Measurements from ENCODE around the gene RASSF5. TPM values are rescaled to one million over a fixed set of nuclear protein-coding genes. Genes with fewer than 3 reads are reported as not detected.

Gene RASSF5
- total RNA-seq, 1 donor from 2014 or later: 116 TPM

DNA sequence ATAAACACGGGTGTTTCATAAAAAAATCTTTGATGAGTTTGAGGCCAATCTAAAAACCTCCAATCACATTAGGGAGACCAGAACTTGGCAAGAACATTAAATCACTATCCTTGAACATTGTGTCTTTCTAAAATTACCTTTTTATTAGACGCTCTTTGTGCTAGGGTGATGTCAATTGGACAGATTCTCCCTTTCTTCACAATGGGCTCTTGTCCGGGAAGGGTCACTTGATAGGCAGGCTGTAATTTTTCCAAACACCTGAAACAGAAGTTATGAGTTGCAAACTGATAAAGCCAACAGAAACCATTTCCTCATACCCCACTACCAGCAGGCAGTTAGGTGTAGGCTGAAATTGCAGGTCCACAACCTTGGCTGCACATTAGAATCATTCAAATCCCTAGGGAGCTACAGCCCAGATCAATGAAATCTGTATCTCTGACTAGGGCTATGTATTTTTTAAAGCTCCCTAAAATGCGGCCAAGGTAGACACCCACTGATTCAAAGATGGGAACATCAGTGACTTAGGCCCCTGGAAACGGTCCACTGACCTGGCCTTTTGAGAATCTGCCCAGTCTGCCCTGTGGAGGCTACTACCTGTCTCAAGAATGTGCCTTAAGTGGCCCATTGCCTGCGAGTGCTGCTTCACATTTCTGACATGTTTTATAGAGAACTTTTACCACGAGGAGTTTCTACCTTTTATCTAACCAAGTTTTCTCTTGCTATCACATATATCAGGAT, 88.4 kb downstream of the RASSF5 start:
- peaks cover 86% of the 10 kb centered on the region for H3K36me3 Mint-ChIP-seq (ENCODE audit: low read depth)
- POLR2A ChIA-PET: no interaction called here
- no peak overlapping the region for H3K4me3 Mint-ChIP-seq

DNA sequence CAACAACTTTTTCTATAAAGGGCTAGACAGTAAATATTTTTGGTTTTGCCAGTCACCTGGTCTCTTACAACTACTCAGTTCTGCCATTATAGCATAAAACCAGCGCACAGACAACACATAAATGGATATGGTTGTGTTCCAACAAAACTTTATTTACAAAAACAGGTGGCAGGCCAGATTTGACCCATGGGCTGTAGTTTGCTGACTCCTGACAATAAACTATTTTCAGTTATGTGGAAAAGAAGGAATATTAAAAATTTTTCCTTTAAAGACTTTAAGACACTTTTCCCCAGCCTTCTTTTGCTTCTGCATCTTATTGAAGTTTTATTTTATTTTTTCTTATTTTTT, 89.0 kb downstream of the RASSF5 start:
- ChIA-PET CTCF (interaction anchor here (1.4 kb wide), 1 partner anchor 13 kb away, joined by 3 read pairs; no protein-coding TSS in a partner anchor), POLR2A (no interaction called here)
- TF ChIP-seq, protein P1, sequence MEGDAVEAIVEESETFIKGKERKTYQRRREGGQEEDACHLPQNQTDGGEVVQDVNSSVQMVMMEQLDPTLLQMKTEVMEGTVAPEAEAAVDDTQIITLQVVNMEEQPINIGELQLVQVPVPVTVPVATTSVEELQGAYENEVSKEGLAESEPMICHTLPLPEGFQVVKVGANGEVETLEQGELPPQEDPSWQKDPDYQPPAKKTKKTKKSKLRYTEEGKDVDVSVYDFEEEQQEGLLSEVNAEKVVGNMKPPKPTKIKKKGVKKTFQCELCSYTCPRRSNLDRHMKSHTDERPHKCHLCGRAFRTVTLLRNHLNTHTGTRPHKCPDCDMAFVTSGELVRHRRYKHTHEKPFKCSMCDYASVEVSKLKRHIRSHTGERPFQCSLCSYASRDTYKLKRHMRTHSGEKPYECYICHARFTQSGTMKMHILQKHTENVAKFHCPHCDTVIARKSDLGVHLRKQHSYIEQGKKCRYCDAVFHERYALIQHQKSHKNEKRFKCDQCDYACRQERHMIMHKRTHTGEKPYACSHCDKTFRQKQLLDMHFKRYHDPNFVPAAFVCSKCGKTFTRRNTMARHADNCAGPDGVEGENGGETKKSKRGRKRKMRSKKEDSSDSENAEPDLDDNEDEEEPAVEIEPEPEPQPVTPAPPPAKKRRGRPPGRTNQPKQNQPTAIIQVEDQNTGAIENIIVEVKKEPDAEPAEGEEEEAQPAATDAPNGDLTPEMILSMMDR (IDR thresholded peaks at IDR 0.05): no peak
- H3K9me3 Mint-ChIP-seq: no peaks in the 10 kb centered on the region
- no peaks in the 10 kb centered on the region for H3K4me1 Mint-ChIP-seq
- ATAC-seq (ENCODE audit: low read depth): no peak
- no peak for DNase-seq
- H3K27ac Mint-ChIP-seq: no peak overlapping the region
- no peak overlapping the region for H3K4me3 Mint-ChIP-seq
- H3K36me3 Mint-ChIP-seq (ENCODE audit: low read depth): peaks cover 86% of the 10 kb centered on the region
- H3K27me3 Mint-ChIP-seq: no peaks in the 10 kb centered on the region
- intact Hi-C loops (cut with micrococcal nuclease): no loop called here

More for the DNA sequence above, 88.4 kb downstream of the RASSF5 start:
- H3K4me1 Mint-ChIP-seq: no peaks in the 10 kb centered on the region
- H3K27me3 Mint-ChIP-seq: no peaks in the 10 kb centered on the region
- no peaks in the 10 kb centered on the region for H3K9me3 Mint-ChIP-seq
- ATAC-seq (ENCODE audit: low read depth): no peak
- no peak overlapping the region for H3K27ac Mint-ChIP-seq
- DNase-seq: no peak
- CTCF ChIA-PET: interaction anchor here (1.4 kb wide), 1 partner anchor 12 kb away, joined by 3 read pairs; no protein-coding TSS in a partner anchor
- intact Hi-C loops (cut with micrococcal nuclease): no loop called here
- TF ChIP-seq, protein P1 (IDR thresholded peaks at IDR 0.05): no peak

DNA sequence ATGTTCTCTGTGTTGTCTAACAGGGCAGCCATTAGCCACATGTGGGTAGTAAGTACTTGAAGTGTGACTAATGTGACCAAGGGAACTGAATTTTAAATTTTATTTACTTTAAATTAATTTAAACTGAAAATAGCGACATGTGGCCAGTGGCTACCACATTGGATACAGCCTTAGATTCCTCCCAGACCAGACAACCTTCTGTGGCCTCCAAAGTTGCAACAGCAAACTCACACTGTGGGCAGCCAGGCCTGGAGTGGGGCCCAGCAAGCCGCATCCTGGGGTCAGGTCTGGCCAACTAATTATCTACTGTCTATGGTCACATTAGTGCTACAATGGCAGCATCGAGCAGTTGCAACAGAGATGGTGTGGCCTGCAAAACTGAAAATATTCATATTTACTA, 93.2 kb downstream of the RASSF5 start:
- no peak overlapping the region for H3K27ac Mint-ChIP-seq
- no peaks in the 10 kb centered on the region for H3K4me1 Mint-ChIP-seq
- CTCF ChIA-PET: no interaction called here
- no peak overlapping the region for H3K4me3 Mint-ChIP-seq
- no peak for DNase-seq
- POLR2A ChIA-PET: no interaction called here
- no peaks in the 10 kb centered on the region for H3K27me3 Mint-ChIP-seq
- intact Hi-C loops (cut with micrococcal nuclease): no loop called here
- TF ChIP-seq, protein P1 (IDR thresholded peaks at IDR 0.05): no peak
- H3K9me3 Mint-ChIP-seq: no peaks in the 10 kb centered on the region
- H3K36me3 Mint-ChIP-seq (ENCODE audit: low read depth): peaks cover 86% of the 10 kb centered on the region
- no peak for ATAC-seq (ENCODE audit: low read depth)

DNA sequence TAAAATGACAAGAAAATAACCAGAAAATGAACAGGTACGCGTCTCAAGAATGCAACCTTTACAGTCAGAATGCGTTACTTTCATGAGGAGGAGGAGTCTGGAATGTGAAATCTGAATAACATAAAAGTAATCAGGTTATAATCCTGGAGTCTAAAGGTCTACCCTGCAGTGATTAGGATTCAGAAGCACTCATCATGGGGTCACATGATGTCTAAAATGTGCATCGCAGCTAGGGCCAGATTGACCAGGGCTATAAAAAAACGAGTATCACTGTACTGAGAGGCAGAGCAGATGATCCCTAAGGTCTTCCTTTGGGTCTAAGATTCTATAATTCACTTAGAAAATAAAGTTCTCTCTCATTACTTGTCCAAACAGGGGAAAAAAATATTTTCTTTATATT, 97.5 kb downstream of the RASSF5 start:
- H3K4me1 Mint-ChIP-seq: peaks cover 12% of the 10 kb centered on the region
- ChIA-PET CTCF (interaction anchor here (0.9 kb wide), 1 partner anchor 377 kb away, joined by 3 read pairs; no protein-coding TSS in a partner anchor), POLR2A (no interaction called here)
- no peak for DNase-seq
- H3K27ac Mint-ChIP-seq: no peak overlapping the region
- H3K4me3 Mint-ChIP-seq: no peak overlapping the region
- ATAC-seq (ENCODE audit: low read depth): no peak
- no peaks in the 10 kb centered on the region for H3K27me3 Mint-ChIP-seq
- H3K9me3 Mint-ChIP-seq: no peaks in the 10 kb centered on the region
- peaks cover 85% of the 10 kb centered on the region for H3K36me3 Mint-ChIP-seq (ENCODE audit: low read depth)
- intact Hi-C loops (cut with micrococcal nuclease): no loop called here
- TF ChIP-seq, protein P1 (IDR thresholded peaks at IDR 0.05): no peak

DNA sequence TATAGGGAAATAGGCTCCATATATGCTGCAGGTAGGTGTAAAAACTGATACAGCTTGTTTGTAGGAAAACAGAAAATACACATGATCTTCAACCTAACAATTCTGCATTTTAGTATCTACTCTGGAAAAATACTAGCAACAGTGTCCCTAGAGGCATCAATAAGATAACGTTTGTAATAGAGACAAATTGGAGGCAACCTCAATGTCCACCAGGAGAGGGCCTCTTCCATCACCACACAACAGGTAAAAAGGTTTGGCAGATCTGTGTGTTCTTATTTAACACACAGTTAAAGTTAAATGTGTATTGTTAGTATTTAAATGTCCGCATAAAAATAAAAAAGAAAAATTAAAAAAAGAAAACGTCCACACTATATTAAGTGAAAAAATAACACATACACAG, 99.5 kb downstream of the RASSF5 start:
- DNase-seq: no peak
- H3K4me1 Mint-ChIP-seq: peaks cover 25% of the 10 kb centered on the region
- H3K27me3 Mint-ChIP-seq: no peaks in the 10 kb centered on the region
- no peak overlapping the region for H3K27ac Mint-ChIP-seq
- TF ChIP-seq, protein P1 (IDR thresholded peaks at IDR 0.05): no peak
- peaks cover 78% of the 10 kb centered on the region for H3K36me3 Mint-ChIP-seq (ENCODE audit: low read depth)
- ATAC-seq (ENCODE audit: low read depth): no peak
- no peaks in the 10 kb centered on the region for H3K9me3 Mint-ChIP-seq
- POLR2A ChIA-PET: no interaction called here
- intact Hi-C loops (cut with micrococcal nuclease): no loop called here
- CTCF ChIA-PET: interaction anchor here (0.9 to 3.7 kb wide), 6 partner anchors 16 to 375 kb away, joined by 3 to 20 read pairs (median 4); no protein-coding TSS in a partner anchor
- no peak overlapping the region for H3K4me3 Mint-ChIP-seq

Measured in activated B cell treated with CpG ODN at 0.5 μM for 24 hours (primary cell).